ENCODE measurements around the gene TMEM135.

TMEM135 gene

DNA sequence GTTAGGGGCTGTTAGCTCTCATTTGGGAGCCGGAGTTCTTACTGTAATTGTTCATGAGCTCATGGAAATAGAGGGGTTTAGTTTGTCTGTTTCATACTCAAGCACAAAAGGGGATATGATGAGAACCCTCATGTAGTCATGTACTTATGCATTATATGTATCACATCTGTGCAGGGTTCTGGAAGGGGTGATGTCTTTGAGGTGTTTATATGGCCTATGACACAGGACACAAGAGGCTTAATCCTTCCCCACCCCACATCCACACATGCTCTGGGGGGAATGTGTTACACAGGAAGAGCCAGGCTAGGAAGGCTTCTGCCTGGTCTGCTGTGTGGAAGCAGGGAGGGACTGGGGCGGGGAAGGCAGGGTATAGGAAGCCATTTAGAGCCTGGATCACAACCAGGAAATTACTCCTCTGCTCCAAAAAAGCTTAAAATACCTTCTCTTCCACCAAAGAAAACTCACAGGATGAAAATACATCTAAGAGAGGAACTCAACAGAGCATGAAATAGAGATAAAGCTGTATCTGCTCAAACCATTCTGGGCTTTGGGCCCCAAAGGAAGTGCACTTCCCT, 316.1 kb downstream of the TMEM135 start:
- no peak for DNase-seq (ENCODE audit: low read depth in 3 of 3)

DNA sequence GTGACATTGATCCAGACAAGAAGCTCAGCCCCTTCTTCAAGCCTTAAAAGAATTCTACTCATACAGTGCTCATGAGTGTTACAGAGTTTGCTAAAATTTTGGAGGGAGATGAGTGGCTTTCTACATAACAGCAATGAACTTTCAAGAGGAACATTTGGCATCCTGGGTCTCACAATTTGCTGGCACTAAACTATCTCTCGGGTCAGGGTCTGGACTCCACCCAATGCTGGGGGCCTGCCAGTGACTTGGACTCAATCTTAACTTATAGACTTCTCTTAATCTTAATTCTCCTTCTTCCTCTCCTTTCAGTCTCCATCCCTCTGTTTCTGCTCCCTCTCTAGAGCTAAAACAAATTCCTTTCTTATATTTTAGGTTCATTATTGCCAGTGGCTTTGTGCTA, 317.9 kb downstream of the TMEM135 start:
- no peak for DNase-seq (ENCODE audit: low read depth in 3 of 3)

DNA sequence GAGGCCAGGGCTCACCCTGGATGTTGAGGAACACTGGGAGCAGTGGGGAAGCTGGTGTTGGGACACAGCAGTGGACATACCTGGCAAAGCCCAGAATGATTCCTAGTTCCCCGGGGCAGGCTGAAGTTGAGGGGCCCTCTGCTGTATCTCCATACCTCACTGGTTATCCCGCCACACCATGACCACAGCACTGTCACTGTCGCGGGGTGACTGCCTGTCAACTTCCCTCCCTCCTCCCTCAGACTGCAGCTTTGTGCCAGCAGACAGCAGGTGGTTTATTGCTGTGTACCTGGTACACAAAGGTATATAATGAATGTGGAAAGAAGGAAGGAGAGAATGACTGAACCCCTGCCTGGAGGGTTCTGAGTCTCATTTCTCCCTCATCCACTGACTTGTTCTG, 318.7 kb downstream of the TMEM135 start:
- DNase-seq (ENCODE audit: low read depth in 3 of 3) = no peak

DNA sequence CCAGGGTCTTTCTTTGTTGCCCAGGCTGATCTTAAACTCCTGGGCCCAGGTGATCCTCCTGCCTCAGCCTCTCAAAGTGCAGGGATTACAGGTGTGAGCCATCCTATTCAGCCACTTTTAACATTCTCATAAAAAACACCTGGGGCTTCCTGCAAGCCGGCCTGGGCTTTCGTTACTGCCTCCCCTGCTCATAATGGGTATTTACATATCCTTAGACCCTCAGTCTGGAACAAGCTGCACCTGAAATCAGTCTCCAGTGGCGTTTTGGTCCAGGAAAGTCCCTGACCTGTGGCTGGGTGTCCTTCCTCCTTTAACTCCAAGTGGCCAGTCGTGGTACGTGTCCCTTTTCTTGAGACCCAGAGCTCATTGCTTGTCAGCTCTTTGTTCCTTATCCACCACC, 320.7 kb downstream of the TMEM135 start:
- DNase-seq (ENCODE audit: low read depth in 3 of 3) = no peak

DNA sequence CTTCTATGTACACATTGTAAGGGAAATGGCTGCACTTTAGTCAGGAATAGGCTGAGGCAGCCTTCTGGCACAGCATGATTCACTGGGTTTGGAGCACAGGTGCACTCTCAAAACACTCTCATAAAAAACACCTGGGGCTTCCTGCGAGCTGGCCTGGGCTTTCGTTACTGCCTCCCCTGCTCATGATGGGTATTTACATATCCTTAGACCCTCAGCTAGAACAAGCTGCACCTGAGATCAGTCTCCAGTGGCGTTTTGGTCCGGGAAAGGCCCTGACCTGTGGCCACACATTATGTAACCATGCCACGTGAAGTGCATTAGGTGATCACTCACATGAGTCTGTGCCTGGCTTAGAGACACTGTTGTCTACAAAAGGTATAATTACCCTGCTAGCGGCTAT, 321.7 kb downstream of the TMEM135 start:
- DNase-seq (ENCODE audit: low read depth in 3 of 3) = no peak

DNA sequence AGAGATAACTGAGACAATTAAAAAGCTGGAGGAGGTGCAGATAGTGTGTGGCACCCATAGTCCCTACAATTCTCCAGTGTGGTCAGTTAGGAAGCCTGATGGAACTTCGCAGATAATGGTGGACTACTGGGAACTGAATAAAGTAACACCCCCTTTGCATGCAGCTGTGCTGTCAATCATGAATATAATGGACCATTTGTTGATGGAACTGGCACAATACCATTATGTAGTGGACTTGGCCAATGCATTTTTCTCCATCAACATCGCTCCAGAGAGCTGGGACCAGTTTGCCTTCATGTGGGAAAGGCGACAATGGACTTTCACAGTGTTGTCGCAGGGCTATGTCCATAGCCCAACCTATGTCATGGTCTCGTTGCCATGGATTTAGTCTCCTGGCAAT, 324.2 kb downstream of the TMEM135 start:
- no peak for DNase-seq (ENCODE audit: low read depth in 3 of 3)

DNA sequence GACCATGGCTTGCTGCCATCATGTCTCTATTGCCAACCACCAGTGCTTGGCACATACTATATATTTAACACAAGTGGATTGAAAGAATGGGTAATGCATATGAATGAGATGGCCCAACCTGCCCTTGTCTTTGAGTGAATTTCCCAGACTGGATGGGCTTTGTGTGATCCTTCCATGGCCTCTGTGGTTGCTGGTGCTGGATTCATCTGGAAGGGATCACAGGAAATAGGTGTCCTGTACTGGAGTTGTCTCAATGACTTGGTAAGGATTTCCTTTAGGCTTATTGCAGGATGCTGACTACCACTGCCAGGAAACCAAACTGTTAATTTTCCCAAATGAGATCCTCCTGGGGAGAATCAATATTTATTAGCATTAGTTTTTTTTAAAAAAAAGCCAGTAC, 328.6 kb downstream of the TMEM135 start:
- no peak for DNase-seq (ENCODE audit: low read depth in 3 of 3)

DNA sequence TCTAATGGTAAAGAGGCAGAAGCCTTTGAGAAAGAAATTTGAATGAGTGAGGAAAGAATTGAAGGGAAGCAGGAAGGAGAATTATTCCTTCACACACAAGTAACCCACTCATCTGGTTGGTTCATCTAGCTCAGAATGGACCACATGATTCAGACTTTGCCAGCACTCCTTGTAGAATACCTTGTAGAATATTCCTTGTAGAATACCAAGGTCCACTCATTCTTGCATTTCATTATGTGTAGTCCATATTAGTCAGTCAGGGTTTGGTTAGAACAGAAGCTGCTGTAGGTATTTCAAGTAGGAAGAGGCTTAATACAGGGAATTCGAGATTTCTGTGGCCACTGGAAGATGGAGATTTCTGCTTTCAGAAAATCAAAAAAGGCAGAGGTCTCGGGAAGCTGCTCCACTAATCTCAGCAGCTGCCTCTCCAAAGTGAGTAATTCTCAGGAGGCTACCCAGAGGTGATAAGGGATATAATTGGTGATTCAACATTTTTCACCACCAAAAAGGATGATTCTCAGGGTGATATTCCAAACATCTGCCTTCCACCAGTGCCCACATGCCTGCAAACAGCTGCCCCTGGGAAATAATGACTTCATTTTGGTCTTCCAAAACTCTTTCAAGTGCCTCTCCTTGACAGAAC, 329.1 kb downstream of the TMEM135 start:
- no peak for DNase-seq (ENCODE audit: low read depth in 3 of 3)

DNA sequence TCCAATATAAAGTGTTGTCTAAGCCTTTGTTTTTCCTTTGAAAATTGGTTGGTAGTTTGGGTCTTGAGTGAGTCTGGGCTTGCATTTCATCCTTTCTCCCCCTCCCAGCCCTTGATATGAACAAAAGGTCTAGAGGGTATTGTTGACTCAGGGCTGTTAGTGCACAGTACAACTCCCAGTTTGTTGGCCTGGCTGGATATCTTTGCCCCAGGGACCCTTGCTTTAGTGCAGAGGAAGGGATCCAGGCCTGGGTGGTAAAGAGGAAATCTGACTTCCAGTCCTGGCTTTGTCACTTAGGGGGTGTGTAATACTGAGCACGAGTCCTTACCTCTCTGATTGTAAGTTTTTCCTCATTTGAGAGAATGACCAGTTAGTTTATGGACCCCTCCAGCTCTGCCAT, 330.4 kb downstream of the TMEM135 start:
- no peak for DNase-seq (ENCODE audit: low read depth in 3 of 3)

DNA sequence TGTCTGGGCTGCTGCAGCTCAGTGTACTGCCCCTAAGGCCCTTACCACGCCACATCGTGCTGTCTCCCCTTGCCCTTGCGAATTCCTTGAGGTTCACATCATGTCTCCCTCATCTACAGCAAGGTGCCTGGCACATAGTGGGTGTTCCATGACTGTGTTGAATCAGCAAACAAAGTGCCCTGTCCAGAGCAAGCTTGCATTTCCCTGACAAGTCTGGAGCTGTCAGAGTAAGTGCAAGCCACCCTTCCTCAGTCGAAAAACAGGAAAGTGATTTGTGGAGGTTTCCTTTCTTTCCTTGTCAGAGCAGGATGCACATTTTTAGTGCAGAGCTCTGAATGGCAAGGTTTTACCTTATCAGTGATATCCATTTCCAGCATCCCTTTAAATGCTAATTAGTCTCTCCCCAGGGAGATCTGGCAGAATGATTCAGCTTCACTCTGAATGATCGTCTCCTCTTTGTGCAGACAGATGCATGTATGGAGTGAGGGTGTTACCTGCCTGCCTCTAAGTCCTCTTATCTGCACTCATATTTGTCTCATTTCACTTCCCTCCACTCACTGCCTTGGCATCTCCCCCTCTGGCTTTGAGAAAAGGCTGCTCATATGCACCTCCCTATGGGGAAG, 331.2 kb downstream of the TMEM135 start:
- DNase-seq (ENCODE audit: low read depth in 3 of 3) = no peak

DNA sequence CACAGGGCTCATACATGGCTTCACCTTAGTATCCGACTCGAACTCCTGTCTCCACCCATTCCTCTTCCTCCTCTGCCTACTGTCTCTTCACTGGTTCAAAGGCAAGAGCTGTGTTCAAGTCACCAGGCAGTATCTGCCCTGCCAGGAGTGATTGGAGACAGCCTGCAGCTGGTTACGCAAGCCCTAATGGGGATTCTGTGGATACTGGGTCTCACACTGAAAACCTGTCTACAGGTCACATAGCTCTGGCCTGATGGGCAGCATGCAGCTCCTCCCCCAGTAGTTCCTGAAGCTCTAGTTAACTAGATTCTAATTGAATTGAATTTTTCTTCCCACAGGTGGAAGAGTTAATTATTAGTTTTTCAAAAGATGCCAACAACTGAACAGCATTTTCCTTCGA, 332.2 kb downstream of the TMEM135 start:
- no peak for DNase-seq (ENCODE audit: low read depth in 3 of 3)

DNA sequence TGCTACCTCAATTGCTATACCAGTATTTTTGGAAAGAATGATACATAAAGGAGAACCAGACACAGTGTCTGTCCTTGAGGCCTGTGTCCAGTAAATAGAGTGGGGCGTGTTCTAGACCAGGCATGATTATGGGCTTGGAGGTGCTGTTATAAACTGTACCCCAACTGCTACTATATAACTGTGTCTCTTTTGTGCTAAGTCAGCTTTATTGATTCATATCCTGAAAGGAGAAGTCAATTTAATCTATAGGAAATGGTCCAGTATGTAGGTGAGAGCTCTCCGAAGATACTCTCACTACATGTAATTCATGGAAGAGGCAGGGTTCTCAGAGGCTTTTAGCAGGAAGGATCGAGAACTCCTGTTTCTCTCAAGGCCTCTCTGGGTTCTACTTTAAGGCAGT, 334.3 kb downstream of the TMEM135 start:
- DNase-seq (ENCODE audit: low read depth in 3 of 3) = no peak

Data from stimulated activated CD4-positive, alpha-beta T cell treated with anti-CD3 and anti-CD28 coated beads, TNF-alpha, amount 100 ng/mL, for 24 hours (primary cell).